A549 (cell line): ENCODE results near the gene CREB1. TPM values are rescaled to one million over a fixed set of nuclear protein-coding genes. Genes with fewer than 3 reads are reported as not detected.

Experiments used
- ATAC-seq, 2 experiments: fragments of 200-7000 bp in 1 of 2; fragments of >200 bp in 1 of 2; cut with Nextera tagmentation in 1 of 2; cut with Tn5 transposase in 1 of 2; 3 replicates each; pipeline versions ENCODE4 v1.8.0 to v1.9.1; 2018 to 2020; ENCODE audit warnings: mild to moderate bottlenecking in 1 of 2, moderate library complexity in 1 of 2
- CTCF ChIA-PET: fragments of 300-600 bp; sonication (Branson Sonifier 250); formaldehyde crosslinking; extraction: SDS; loops from one replicate; lab custom pipeline; 2021; ENCODE audit warnings: antibody characterized with exemption, inconsistent platforms; lab: Yijun Ruan, JAX
- POLR2A ChIA-PET: fragments of 350-600 bp; formaldehyde crosslinking; extraction: SDS; loops from one replicate; lab custom pipeline; 2021; ENCODE audit warnings: antibody characterized with exemption, inconsistent platforms; lab: Yijun Ruan, JAX
- DNase-seq, 2 experiments: peaks; one replicate each; pipeline versions ENCODE4 v3.0.0 to v3.0.0-alpha.2; 2011 to 2016; ENCODE audit warnings: low read depth in 1 of 2, low spot score in 1 of 2
- FAIRE-seq: peaks from 2 replicates; lab custom pipeline; 2011; peaks lifted over from hg19 to GRCh38; lab: Jason Lieb, UNC
- H3K27ac ChIP-seq, 2 experiments: fragments of >200 bp; sonication (Bioruptor Twin); formaldehyde crosslinking; 3 replicates each; pipeline ENCODE4 v1.5.1; 2016 to 2017
- H3K4me1 ChIP-seq: fragments of >200 bp; sonication (Bioruptor Twin); formaldehyde crosslinking; 3 replicates; pipeline ENCODE4 v1.6.1; 2016
- H3K4me2 ChIP-seq: fragments of >200 bp; sonication (Bioruptor Twin); formaldehyde crosslinking; 3 replicates; pipeline ENCODE4 v1.6.1; 2016
- H3K4me3 ChIP-seq: fragments of >200 bp; sonication (Bioruptor Twin); formaldehyde crosslinking; 3 replicates; pipeline ENCODE4 v1.5.1; 2016
- H3K9me3 ChIP-seq: fragments of >200 bp; sonication (Bioruptor Twin); formaldehyde crosslinking; 3 replicates; pipeline ENCODE4 v1.6.1; 2016
- BHLHE40 ChIP-seq: IDR thresholded peaks from 2 replicates; pipeline ENCODE4 v1.6.1; 2012; ENCODE audit warnings: low read depth, low read length, inconsistent platforms
- CBX8 ChIP-seq: fragments of 200-600 bp; sonication (generic); IDR thresholded peaks from 2 replicates; pipeline ENCODE4 v1.6.1; 2016
- EHF ChIP-seq: fragments of 250-450 bp; sonication (Bioruptor Pico); IDR thresholded peaks from 2 replicates; pipeline ENCODE4 v1.5.0; 2020; ENCODE audit warnings: mild to moderate bottlenecking
- HDAC2 ChIP-seq: fragments of 200-600 bp; sonication (generic); IDR thresholded peaks from 2 replicates; pipeline ENCODE4 v1.6.1; 2016
- JUNB ChIP-seq: fragments of >200 bp; sonication (Bioruptor Twin); formaldehyde crosslinking; IDR thresholded peaks from 2 replicates; pipeline ENCODE4 v1.6.1; 2016
- KDM5A ChIP-seq: fragments of 200-600 bp; sonication (generic); IDR thresholded peaks from 2 replicates; pipeline ENCODE4 v1.6.1; 2016; ENCODE audit warnings: antibody characterized with exemption, mild to moderate bottlenecking
- MAZ ChIP-seq: fragments of 150-350 bp; IDR thresholded peaks from 2 replicates; pipeline ENCODE4 v1.6.1; 2014; ENCODE audit warnings: antibody characterized with exemption, low read depth, low read length, borderline replicate concordance
- MYC ChIP-seq: IDR thresholded peaks from 2 replicates; pipeline ENCODE4 v1.6.1; 2012; ENCODE audit warnings: mild to moderate bottlenecking, inconsistent platforms, low read length, improper control_type of control experiment, borderline replicate concordance
- NR3C1 ChIP-seq: fragments of >200 bp; sonication (Bioruptor Twin); formaldehyde crosslinking; IDR thresholded peaks from 3 replicates; pipeline ENCODE4 v1.6.1; 2017
- POLR2A ChIP-seq: IDR thresholded peaks from 2 replicates; pipeline ENCODE4 v1.6.1; 2012; ENCODE audit warnings: mild to moderate bottlenecking, low read length
- POLR2AphosphoS2 ChIP-seq: conservative IDR thresholded peaks from 2 replicates; pipeline ENCODE4 v1.6.1; 2012; ENCODE audit warnings: low read length, improper control_type of control experiment, inconsistent platforms
- RARB ChIP-seq: fragments of 250-450 bp; sonication (Bioruptor Pico); IDR thresholded peaks from 2 replicates; pipeline ENCODE4 v1.8.0; 2021; ENCODE audit warnings: mild to moderate bottlenecking, moderate library complexity
- RCOR1 ChIP-seq: fragments of 150-350 bp; IDR thresholded peaks from 2 replicates; pipeline ENCODE4 v1.6.1; 2014; ENCODE audit warnings: antibody characterized with exemption, low read length, low read depth
- SMC3 ChIP-seq: fragments of >200 bp; sonication (Bioruptor Twin); formaldehyde crosslinking; IDR thresholded peaks from 3 replicates; pipeline ENCODE4 v1.6.1; 2018; ENCODE audit warnings: inconsistent platforms
- SREBF2 ChIP-seq: fragments of 450-650 bp; IDR thresholded peaks from 2 replicates; pipeline ENCODE4 v1.6.1; 2014; ENCODE audit warnings: mild to moderate bottlenecking, moderate library complexity
- TFCP2L1 ChIP-seq: fragments of 250-450 bp; sonication (Bioruptor Pico); IDR thresholded peaks from 2 replicates; pipeline ENCODE4 v1.5.0; 2021; ENCODE audit warnings: mild to moderate bottlenecking
- TP53 ChIP-seq: fragments of 250-450 bp; sonication (Bioruptor Pico); IDR thresholded peaks from 2 replicates; pipeline ENCODE4 v1.5.0; 2021; ENCODE audit warnings: mild to moderate bottlenecking, moderate library complexity
- ZC3H11A ChIP-seq: fragments of 450-650 bp; IDR thresholded peaks from 2 replicates; pipeline ENCODE4 v1.6.1; 2014; ENCODE audit warnings: antibody characterized with exemption, mild to moderate bottlenecking
- ZSCAN20 ChIP-seq: fragments of 250-450 bp; sonication (Bioruptor Pico); IDR thresholded peaks from 2 replicates; pipeline ENCODE4 v1.8.0; 2022; ENCODE audit warnings: mild to moderate bottlenecking, moderate library complexity
- WGBS: methylation state at CpG from one replicate; pipeline ENCODE4 v1.1.6; 2017; ENCODE audit errors: missing lambda C conversion rate; 5-methylcytosine and 5-hydroxymethylcytosine counted together
- polyA plus RNA-seq, 4 experiments: library from polyadenylated mRNA; depleted of rRNA in 3 of 4; stranded (reverse); fragments of >200 nt; fragmentation: RNase III in 1 of 4; extraction: RNeasy Plus Mini Kit Qiagen cat#74134 plus additional on column Dnase treatment in 1 of 4; gene quantifications; 2 replicates in 3 of 4; 3 replicates in 1 of 4; pipeline ENCODE4 v1.2.3, GENCODE V29; 2011 to 2017
- TF ChIP-seq, protein P1 (sequence below): fragments of 250-450 bp; sonication (Bioruptor Pico); IDR thresholded peaks from 2 replicates; pipeline ENCODE4 v1.5.0; 2020; ENCODE audit warnings: low read depth, mild to moderate bottlenecking, moderate library complexity
- TF ChIP-seq, protein P2 (sequence below): IDR thresholded peaks from 2 replicates; pipeline ENCODE4 v1.6.1; 2012; ENCODE audit warnings: low read depth, borderline replicate concordance

CREB1 gene
- polyA plus RNA-seq, 2 of the 4 experiments (the other 2 are of a cell fraction), result 14.3 to 42.5 TPM

DNA sequence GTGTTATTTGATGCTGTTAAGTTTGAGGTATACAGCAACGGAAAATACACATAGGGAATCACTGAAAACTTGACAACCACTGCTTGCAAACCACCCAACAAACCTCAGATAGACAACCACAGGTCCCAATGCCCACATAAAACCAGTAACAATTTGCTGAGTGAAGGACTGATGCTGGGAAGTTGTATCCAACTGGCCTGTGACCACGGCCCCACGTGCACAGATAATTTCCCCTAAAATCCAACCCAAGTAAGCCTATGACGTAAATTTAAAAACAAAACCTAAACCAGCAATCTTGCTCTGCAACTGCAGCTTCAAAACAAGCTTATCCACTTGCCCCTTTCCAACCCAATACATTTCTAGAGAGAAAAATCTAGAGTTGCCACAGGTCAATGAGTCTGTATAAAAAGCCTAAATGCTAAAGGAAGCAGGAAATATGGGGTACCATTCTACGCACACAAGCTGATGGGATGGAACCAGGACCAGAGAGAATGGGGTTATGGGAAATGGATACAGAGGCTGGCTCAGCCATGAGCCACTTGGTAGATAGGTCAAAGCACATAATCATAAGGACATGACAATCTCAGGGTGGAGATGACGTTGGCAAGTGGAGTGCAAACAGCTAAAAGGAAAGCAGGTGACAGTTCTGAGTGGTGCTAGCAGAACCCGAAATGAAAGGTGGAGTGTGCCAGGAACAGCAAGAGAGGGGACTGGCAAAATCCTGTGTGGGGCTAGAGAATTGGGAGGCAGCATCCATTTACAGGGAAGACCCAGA, 27.8 kb upstream of the CREB1 start:
- peaks cover 21% of the 10 kb centered on the region for H3K4me1 ChIP-seq
- no peak overlapping the region for H3K4me2 ChIP-seq
- CTCF ChIA-PET, result interaction anchor here (0.6 to 2.6 kb wide), 2 partner anchors 95 to 520 kb away, joined by 4 to 7 read pairs; no protein-coding TSS in a partner anchor
- H3K27ac ChIP-seq, result no peak overlapping the region
- no peaks in the 10 kb centered on the region for H3K9me3 ChIP-seq
- ATAC-seq, result no peak
- POLR2A ChIA-PET, result interaction anchor here (0.6 kb wide), 1 partner anchor 26 kb away, joined by 6 read pairs; no protein-coding TSS in a partner anchor
- WGBS, result 84% methylated on average over 7 of the region's 7 CpGs
- DNase-seq, result no peak
- FAIRE-seq, result no peak
- TF ChIP-seq MAZ (no peak), TFCP2L1 (CRISPR knock-in tag) (no peak), RCOR1 (no peak), NR3C1 (no peak), RARB (no peak), JUNB (no peak), MYC (no peak)
- TF ChIP-seq, protein P1, sequence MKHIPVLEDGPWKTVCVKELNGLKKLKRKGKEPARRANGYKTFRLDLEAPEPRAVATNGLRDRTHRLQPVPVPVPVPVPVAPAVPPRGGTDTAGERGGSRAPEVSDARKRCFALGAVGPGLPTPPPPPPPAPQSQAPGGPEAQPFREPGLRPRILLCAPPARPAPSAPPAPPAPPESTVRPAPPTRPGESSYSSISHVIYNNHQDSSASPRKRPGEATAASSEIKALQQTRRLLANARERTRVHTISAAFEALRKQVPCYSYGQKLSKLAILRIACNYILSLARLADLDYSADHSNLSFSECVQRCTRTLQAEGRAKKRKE (CRISPR knock-in tag), result no peak
- TF ChIP-seq, protein P2, sequence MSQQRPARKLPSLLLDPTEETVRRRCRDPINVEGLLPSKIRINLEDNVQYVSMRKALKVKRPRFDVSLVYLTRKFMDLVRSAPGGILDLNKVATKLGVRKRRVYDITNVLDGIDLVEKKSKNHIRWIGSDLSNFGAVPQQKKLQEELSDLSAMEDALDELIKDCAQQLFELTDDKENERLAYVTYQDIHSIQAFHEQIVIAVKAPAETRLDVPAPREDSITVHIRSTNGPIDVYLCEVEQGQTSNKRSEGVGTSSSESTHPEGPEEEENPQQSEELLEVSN, result no peak
- TF ChIP-seq, all 56 proteins: peak for 0
- H3K4me3 ChIP-seq, result no peak overlapping the region

DNA sequence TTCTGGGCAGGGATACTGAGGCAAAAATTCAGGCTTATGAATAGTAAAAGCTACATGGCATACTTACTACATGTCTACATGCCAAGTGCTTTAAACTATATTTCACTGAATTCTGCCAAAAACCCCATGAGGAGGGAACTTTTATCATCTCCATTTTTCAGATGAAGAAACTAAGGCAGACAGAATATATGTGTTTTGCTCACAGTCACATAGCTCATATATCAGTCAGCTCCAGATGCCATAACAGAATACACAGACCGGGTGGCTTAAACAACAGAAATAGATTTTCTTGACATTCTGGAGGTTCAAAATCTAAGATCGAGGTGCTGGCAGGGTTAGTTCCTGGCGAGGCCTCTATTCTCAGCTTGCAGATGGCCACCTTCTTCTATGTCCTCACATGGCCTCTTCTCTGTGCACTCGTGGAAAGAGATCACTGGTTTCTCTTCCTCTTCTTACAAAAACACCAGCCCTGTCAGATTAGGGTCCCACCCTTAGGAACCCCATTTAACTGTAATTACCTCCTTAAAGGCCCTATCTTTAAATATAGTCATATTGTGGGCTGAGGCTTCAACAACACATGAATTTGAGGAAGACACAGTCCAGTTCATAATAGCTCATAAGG, 27.1 kb upstream of the CREB1 start:
- no peak for DNase-seq
- H3K4me2 ChIP-seq, result no peak overlapping the region
- no peak for TF ChIP-seq SMC3
- no peak for TF ChIP-seq TFCP2L1 (CRISPR knock-in tag)
- no peak for TF ChIP-seq ZC3H11A
- TF ChIP-seq SREBF2, result no peak
- TF ChIP-seq KDM5A, result no peak
- no peak for TF ChIP-seq EHF (CRISPR knock-in tag)
- ChIA-PET POLR2A (interaction anchor here (0.6 to 1.6 kb wide), 2 partner anchors 26 to 27 kb away, joined by 6 to 8 read pairs; partner anchors contain the start of gene CREB1), CTCF (interaction anchor here (0.6 to 2.6 kb wide), 2 partner anchors 94 to 521 kb away, joined by 4 to 7 read pairs; no protein-coding TSS in a partner anchor)
- H3K4me1 ChIP-seq, result peaks cover 21% of the 10 kb centered on the region
- no peak overlapping the region; a peak in 1 of 6 replicates for H3K27ac ChIP-seq
- H3K4me3 ChIP-seq, result no peak overlapping the region
- no peak for FAIRE-seq
- no peak for ATAC-seq
- WGBS, result 77% methylated on average over 4 of the region's 4 CpGs
- no peaks in the 10 kb centered on the region for H3K9me3 ChIP-seq

DNA sequence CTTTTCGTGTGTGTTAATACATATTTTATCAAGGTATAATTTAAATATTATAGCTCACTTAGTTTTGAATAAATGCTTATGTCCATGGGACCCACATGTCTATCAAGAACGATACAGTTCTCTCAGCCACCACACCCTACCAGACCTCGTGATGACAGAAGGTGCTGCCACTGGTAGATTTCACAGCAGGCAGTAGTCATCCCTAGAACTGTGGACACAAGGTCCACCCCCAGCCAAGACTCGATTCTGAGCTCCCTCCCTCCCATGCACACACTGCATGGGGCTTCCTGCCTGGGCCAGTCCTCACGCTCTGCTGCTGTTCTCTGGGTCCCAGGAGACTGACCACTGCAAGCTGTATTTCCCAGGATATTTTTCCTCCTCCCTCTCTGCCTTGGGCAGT, 26.5 kb upstream of the CREB1 start:
- no peak for FAIRE-seq
- no peak overlapping the region for H3K4me2 ChIP-seq
- ChIA-PET CTCF (interaction anchor here (2.6 kb wide), 1 partner anchor 522 kb away, joined by 7 read pairs; no protein-coding TSS in a partner anchor), POLR2A (interaction anchor here (1.6 kb wide), 1 partner anchor 26 kb away, joined by 8 read pairs; the partner anchor contains the start of gene CREB1)
- 41% methylated on average over 5 of the region's 5 CpGs for WGBS
- H3K4me3 ChIP-seq, result no peak overlapping the region
- no peak for DNase-seq
- H3K4me1 ChIP-seq, result peaks cover 21% of the 10 kb centered on the region
- H3K9me3 ChIP-seq, result no peaks in the 10 kb centered on the region; the same call in 2 of the 3 replicates
- TF ChIP-seq ZSCAN20 (CRISPR knock-in tag) (no peak), BHLHE40 (no peak), POLR2A (no peak), HDAC2 (no peak), RARB (no peak), TP53 (CRISPR knock-in tag) (no peak), CBX8 (no peak), POLR2AphosphoS2 (no peak), RCOR1 (no peak)
- peak in 1 of 2 experiments; percentile 17; a peak in 3 of 6 replicates for ATAC-seq
- peak overlapping the region in 1 of 2 experiments; percentile 52; a peak in 2 of 6 replicates for H3K27ac ChIP-seq
